ENCODE measurements around the gene PARD3B. TPM values are rescaled to one million over a fixed set of nuclear protein-coding genes. Genes with fewer than 3 reads are reported as not detected.

The PARD3B gene
- total RNA-seq, 2 donors from 2014 or later, result 0.52 TPM; not detected in 1

DNA sequence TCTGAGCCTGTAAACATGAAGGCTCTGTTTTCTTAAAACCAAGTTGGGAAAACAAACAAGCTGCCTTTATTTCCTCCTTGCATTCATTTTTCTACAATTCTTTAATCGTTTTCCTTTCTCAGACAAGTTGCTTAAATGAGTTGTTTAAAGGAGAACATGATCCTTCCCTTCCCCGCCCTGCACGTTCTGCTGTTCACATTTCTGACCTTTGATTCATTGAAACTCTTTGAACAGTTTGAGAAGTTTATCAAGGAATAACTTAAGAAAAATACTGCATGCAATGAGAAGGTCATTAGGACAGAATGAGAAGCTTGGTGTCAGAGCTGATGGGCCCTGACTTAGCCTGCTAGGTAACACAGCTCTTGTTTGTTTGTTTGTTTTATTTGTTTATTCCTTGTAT lies 181.6 kb downstream of the PARD3B start:
- ATAC-seq, result no peak
- no peak for DNase-seq (ENCODE audit: low spot score)
- Mint-ChIP-seq H3K9me3 (peaks cover 17% of the 10 kb centered on the region), H3K36me3 (no peaks in the 10 kb centered on the region), H3K4me3 (no peak overlapping the region), H3K4me1 (ENCODE audit: low read depth in 2 of 2) (no peaks in the 10 kb centered on the region), H3K27me3 (peaks cover 0 to 3% of the 10 kb centered on the region in 2 donors), H3K27ac (no peak overlapping the region)

DNA sequence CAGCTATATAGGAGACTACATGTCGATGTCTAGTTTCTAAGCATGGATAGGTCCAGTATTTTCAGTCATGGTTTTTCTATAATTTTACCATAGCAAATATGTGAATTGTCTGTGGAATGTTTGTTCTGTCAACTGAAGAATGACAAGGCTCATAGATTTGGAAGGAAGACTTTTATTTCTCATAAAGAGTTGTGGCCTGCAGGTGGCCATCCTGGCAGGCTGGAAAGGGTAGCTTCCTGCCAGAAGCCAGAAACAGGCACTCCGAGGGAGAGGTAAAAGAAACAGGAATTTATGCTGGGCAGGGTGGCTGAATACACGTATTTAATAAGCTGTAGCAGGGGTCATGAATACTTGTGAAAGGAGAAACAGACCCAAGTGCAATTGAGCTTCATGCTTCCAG lies 182.1 kb downstream of the PARD3B start:
- Mint-ChIP-seq H3K27ac (no peak overlapping the region), H3K9me3 (peaks cover 17% of the 10 kb centered on the region)

DNA sequence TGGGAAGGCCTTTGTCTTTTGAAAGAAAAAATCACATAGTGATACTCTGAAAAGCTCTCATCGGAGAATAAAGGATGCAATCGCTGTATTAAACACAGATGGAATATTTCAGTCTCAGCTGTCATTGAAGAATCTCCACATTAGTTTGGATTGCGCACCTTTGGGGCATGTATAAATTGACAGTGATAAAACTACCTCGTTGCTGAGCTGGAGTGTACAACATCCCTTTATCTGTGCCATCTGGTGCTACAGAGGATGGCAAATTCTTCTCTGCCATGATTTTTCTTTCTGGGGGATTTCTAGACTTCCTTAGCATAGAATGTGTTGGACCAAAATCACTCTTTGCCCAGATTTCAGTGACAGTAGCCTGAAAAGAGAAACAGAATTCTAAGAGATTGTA lies 185.3 kb downstream of the PARD3B start:
- Mint-ChIP-seq H3K36me3 (no peaks in the 10 kb centered on the region), H3K27ac (no peak overlapping the region), H3K4me1 (ENCODE audit: low read depth in 2 of 2) (no peaks in the 10 kb centered on the region), H3K27me3 (no peaks in the 10 kb centered on the region), H3K9me3 (peaks cover 14% of the 10 kb centered on the region), H3K4me3 (no peak overlapping the region)
- DNase-seq (ENCODE audit: low spot score), result no peak
- ATAC-seq, result no peak

More for the DNA sequence above, 182.1 kb downstream of the PARD3B start:
- Mint-ChIP-seq H3K36me3 (no peaks in the 10 kb centered on the region), H3K27me3 (peaks cover 0 to 3% of the 10 kb centered on the region in 2 donors), H3K4me1 (ENCODE audit: low read depth in 2 of 2) (no peaks in the 10 kb centered on the region), H3K4me3 (no peak overlapping the region)
- DNase-seq (ENCODE audit: low spot score) (no peak), ATAC-seq (no peak)

DNA sequence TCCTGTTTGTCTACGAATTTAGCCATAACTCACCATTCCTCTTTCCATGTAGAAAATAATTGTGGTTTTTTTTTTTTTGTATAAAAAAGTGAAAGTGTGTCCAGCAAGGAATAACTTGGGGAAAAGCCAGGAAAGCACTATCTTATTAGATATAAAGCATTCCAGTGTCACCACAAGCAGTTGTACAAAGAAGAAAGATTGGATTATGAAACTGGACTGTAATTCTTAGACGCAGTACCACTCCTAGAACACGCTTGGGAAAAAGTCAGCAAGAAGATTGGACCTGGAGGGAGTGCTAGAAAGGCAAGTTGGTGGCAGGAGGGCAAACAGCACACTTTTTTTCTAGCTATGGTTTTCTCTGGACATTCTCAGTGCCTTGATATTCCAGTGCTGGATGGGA lies 186.7 kb downstream of the PARD3B start:
- no peaks in the 10 kb centered on the region for H3K27me3 Mint-ChIP-seq
- ATAC-seq (no peak), DNase-seq (ENCODE audit: low spot score) (no peak)
- H3K36me3 Mint-ChIP-seq, result no peaks in the 10 kb centered on the region
- H3K27ac Mint-ChIP-seq, result no peak overlapping the region
- H3K4me1 Mint-ChIP-seq (ENCODE audit: low read depth in 2 of 2), result no peaks in the 10 kb centered on the region
- H3K4me3 Mint-ChIP-seq, result no peak overlapping the region
- H3K9me3 Mint-ChIP-seq, result peaks cover 14% of the 10 kb centered on the region

DNA sequence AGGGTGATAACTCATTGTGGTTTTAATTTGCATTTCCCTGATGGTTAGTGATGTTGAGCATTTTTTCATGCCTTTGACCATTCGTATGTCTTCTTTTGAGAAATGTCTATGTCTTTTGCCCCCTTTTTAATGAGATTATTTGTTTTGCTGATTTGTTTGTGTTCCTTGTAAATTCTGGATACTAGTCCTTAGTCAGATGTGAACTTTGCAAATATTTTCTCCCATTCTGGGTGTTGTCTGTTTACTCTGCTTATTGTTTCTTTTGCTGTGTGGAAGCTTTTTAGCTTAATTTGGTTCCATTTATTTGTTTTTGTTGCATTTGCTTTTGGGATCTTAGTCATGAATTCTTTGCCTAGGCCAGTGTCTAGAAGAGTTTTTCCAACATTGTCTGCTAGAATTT lies 192.0 kb downstream of the PARD3B start:
- no peak for DNase-seq (ENCODE audit: low spot score)
- no peaks in the 10 kb centered on the region for H3K27me3 Mint-ChIP-seq

DNA sequence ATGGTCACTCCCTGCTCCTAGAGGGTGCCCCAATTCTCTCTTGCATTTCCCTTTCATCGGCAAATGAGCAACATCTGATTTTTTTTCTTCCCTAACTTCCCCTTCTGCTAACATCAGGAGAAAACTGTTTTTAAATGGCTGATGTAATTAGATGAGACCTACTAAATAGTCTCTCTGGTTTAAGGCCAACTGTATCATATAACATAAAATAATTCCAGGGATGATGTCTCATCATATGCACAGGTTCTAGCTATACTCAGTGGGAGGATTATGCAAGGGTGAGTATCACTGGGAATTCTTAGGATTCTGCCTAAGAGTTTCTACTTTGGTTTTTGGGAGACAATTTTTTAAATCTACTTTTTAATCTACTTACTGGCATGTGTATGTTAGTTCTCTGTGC lies 193.4 kb downstream of the PARD3B start:
- H3K9me3 Mint-ChIP-seq, result peaks cover 7% of the 10 kb centered on the region
- no peak for DNase-seq (ENCODE audit: low spot score)
- H3K27ac Mint-ChIP-seq, result no peak overlapping the region
- H3K36me3 Mint-ChIP-seq, result no peaks in the 10 kb centered on the region
- no peaks in the 10 kb centered on the region for H3K27me3 Mint-ChIP-seq
- no peak for ATAC-seq
- H3K4me1 Mint-ChIP-seq (ENCODE audit: low read depth in 2 of 2), result no peaks in the 10 kb centered on the region
- H3K4me3 Mint-ChIP-seq, result no peak overlapping the region

More for the DNA sequence above, 192.0 kb downstream of the PARD3B start:
- Mint-ChIP-seq H3K4me1 (ENCODE audit: low read depth in 2 of 2) (no peaks in the 10 kb centered on the region), H3K4me3 (no peak overlapping the region), H3K27ac (no peak overlapping the region), H3K9me3 (peaks cover 7% of the 10 kb centered on the region), H3K36me3 (no peaks in the 10 kb centered on the region)
- ATAC-seq, result no peak

DNA sequence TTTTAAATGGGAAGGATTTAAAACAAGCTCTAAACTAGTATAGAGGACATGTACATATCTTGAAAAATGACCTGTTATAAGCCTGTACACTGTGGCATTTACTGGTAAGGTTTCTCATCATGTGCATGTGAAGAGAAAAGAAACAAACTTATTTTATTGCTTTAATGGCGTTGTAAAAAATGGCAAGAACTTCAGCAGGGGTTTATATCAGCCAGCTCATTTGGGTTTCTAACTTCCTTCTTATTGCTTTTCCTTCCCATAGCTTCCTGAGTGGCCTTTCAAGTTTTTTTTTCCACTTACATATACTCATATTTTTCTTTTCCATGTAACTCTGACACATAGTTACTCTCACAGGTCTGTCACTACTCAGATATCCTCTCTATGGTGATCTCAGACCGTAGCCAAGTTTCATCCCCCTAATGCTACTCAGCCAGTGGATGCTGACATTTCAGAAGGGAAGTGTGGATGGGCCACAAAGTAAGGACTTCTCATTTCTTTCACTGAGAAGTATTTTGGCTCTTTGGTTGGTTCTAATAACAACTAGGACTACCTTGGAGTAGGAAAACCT lies 198.2 kb downstream of the PARD3B start:
- Mint-ChIP-seq H3K9me3 (peaks cover 4% of the 10 kb centered on the region), H3K27ac (no peak overlapping the region), H3K36me3 (no peaks in the 10 kb centered on the region), H3K4me3 (no peak overlapping the region), H3K4me1 (ENCODE audit: low read depth in 2 of 2) (no peaks in the 10 kb centered on the region), H3K27me3 (no peaks in the 10 kb centered on the region)
- DNase-seq (ENCODE audit: low spot score) (no peak), ATAC-seq (no peak)

DNA sequence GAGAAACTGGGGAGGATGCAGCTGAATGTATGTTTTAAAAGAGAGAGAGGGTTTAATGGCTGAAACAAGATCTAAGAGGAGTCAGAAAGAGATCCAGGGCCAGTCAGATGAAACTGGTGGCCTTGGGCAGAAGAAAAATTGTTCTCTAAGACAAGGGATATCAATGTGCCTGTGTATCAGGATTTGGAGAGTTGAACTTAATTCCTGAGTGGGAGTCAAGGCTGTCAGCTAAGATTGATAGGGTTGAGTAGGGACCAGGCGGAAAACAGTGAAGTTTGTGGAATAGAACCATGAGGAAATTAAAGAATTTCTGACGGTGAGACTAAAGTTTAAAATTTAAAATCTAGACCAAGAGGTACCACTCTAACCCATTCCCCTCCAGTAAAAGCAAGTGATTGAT lies 199.2 kb downstream of the PARD3B start:
- no peak overlapping the region for H3K4me3 Mint-ChIP-seq
- no peak for DNase-seq (ENCODE audit: low spot score)
- ATAC-seq, result no peak
- H3K4me1 Mint-ChIP-seq (ENCODE audit: low read depth in 2 of 2), result no peaks in the 10 kb centered on the region
- H3K9me3 Mint-ChIP-seq, result no peaks in the 10 kb centered on the region
- no peak overlapping the region for H3K27ac Mint-ChIP-seq
- H3K27me3 Mint-ChIP-seq, result no peaks in the 10 kb centered on the region
- no peaks in the 10 kb centered on the region for H3K36me3 Mint-ChIP-seq

DNA sequence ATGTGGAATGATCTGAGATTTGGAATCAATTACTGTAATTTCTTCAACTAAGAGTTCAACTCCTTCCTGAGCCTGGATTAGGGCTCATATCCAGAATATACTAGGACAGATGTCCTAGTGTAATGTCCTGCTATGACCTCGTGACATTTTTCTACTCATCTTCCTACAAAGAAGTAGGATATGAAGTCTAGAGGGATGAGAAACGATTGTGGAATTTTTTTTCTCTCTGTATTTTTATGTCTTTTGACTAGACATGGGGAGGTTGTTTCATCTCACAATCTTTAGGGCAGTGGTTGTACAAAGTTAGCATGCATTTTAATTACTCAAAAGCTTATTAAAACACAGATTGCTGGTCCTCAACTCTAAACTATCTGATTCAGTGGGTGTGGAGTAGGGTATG lies 203.0 kb downstream of the PARD3B start:
- Mint-ChIP-seq H3K4me3 (no peak overlapping the region), H3K27me3 (no peaks in the 10 kb centered on the region), H3K27ac (no peak overlapping the region), H3K9me3 (no peaks in the 10 kb centered on the region), H3K4me1 (ENCODE audit: low read depth in 2 of 2) (no peaks in the 10 kb centered on the region), H3K36me3 (no peaks in the 10 kb centered on the region)
- DNase-seq (ENCODE audit: low spot score) (no peak), ATAC-seq (no peak)

DNA sequence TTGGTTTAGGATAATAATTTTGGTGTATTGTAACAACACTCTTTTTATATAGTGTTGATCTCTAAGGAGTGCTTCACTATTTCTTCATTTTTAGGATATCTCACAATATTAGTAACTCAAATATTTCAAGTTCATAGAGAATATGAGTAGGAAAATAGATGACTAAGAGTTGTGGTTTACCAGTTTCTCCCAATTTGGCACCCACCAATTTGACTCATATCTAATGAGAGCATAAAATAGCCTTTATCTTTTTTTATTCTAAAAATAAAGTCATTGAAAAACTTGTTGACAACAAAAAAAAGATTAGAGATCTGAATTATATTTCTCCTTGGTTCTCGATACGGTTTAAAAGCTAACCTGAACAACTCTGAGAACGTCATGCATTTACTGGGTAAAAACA lies 204.0 kb downstream of the PARD3B start:
- no peaks in the 10 kb centered on the region for H3K27me3 Mint-ChIP-seq
- H3K9me3 Mint-ChIP-seq, result no peaks in the 10 kb centered on the region
- no peak overlapping the region for H3K27ac Mint-ChIP-seq
- H3K36me3 Mint-ChIP-seq, result no peaks in the 10 kb centered on the region
- no peaks in the 10 kb centered on the region for H3K4me1 Mint-ChIP-seq (ENCODE audit: low read depth in 2 of 2)
- no peak for DNase-seq (ENCODE audit: low spot score)
- ATAC-seq, result no peak
- H3K4me3 Mint-ChIP-seq, result no peak overlapping the region

DNA sequence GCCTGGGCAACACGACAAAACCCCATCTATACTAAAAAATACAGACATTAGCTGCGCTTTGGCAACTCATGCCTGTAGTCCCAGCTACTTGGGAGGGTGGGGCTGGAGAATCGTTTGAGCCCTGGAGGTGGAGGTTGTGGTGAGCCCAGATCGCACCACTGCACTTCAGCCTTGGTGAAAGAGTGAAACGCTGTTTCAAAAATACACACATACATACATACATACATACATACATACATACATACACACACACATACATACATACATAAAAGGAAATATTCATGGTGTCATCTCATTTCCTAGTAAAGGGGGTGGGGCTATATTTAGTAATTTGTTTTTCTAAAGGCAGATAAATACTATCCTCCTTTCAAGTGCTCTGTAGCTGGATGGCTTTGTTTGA lies 205.1 kb downstream of the PARD3B start:
- no peaks in the 10 kb centered on the region for H3K9me3 Mint-ChIP-seq
- DNase-seq (ENCODE audit: low spot score), result no peak
- no peak overlapping the region for H3K27ac Mint-ChIP-seq
- H3K27me3 Mint-ChIP-seq, result no peaks in the 10 kb centered on the region
- H3K4me3 Mint-ChIP-seq, result no peak overlapping the region
- no peak for ATAC-seq
- H3K36me3 Mint-ChIP-seq, result no peaks in the 10 kb centered on the region
- no peaks in the 10 kb centered on the region for H3K4me1 Mint-ChIP-seq (ENCODE audit: low read depth in 2 of 2)

DNA sequence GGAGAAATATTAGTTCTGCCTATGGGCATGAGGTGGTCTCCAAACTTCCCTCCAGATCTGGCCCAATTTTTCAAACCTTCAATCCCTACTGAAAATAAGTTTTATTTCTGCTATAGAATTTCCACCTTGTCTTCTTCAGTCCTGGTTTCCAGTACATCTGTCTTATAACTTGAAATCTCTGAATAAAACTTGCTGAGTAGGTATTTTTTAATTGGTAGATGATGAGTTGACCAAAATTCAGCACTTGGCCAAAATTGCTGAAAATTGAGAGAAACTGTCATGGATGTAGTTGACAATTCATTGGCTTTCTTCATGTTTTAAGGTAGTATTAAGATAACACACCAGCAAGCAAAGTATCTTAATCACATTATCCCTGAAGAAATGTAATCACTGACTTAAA lies 206.2 kb downstream of the PARD3B start:
- Mint-ChIP-seq H3K4me3 (no peak overlapping the region), H3K27me3 (no peaks in the 10 kb centered on the region), H3K36me3 (no peaks in the 10 kb centered on the region), H3K9me3 (no peaks in the 10 kb centered on the region), H3K27ac (no peak overlapping the region), H3K4me1 (ENCODE audit: low read depth in 2 of 2) (no peaks in the 10 kb centered on the region)
- ATAC-seq (no peak), DNase-seq (ENCODE audit: low spot score) (no peak)

DNA sequence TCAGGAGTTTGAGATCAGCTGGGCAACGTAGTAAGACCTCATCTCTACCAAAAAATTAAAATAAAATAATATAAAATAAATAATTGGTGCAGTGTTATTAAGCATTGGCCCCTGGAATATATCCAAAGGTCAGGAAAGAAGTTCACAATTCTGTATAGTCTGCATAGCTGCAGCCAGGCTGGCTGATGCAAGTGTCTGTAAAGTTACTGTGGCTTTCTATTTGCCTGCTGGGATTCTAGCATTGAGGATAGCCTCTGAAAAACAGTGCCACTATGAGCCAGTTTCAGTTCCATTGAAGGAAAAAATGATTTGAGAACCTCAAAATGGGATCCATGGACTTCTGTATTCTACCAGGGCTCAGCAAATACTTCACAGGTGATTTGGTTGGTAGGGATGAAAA lies 208.6 kb downstream of the PARD3B start:
- no peaks in the 10 kb centered on the region for H3K27me3 Mint-ChIP-seq
- no peaks in the 10 kb centered on the region for H3K9me3 Mint-ChIP-seq
- no peaks in the 10 kb centered on the region for H3K36me3 Mint-ChIP-seq
- no peaks in the 10 kb centered on the region for H3K4me1 Mint-ChIP-seq (ENCODE audit: low read depth in 2 of 2)
- H3K27ac Mint-ChIP-seq, result no peak overlapping the region
- DNase-seq (ENCODE audit: low spot score) (no peak), ATAC-seq (no peak)
- H3K4me3 Mint-ChIP-seq, result no peak overlapping the region

DNA sequence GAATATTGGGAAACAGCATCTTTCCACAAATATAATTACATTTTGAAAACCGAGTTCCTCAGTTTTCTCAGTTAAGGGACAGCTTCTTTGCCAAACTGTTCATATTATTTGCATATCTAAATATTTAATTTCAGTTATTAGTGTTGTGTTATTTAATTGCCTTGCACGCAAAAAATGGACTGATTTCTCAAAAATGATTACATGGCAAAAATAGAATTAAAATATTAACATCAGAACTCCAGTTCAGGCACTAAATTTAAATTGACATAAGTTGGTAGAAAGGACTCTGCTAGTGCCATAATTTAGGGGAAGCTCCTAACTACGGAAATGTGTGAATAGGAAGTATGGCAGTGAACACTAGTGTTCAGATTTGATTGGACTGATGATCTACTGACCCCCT lies 209.6 kb downstream of the PARD3B start:
- H3K27ac Mint-ChIP-seq, result no peak overlapping the region
- H3K4me1 Mint-ChIP-seq (ENCODE audit: low read depth in 2 of 2), result no peaks in the 10 kb centered on the region
- no peak overlapping the region for H3K4me3 Mint-ChIP-seq
- no peaks in the 10 kb centered on the region for H3K9me3 Mint-ChIP-seq
- H3K36me3 Mint-ChIP-seq, result no peaks in the 10 kb centered on the region
- no peak for DNase-seq (ENCODE audit: low spot score)
- no peak for ATAC-seq
- H3K27me3 Mint-ChIP-seq, result no peaks in the 10 kb centered on the region

DNA sequence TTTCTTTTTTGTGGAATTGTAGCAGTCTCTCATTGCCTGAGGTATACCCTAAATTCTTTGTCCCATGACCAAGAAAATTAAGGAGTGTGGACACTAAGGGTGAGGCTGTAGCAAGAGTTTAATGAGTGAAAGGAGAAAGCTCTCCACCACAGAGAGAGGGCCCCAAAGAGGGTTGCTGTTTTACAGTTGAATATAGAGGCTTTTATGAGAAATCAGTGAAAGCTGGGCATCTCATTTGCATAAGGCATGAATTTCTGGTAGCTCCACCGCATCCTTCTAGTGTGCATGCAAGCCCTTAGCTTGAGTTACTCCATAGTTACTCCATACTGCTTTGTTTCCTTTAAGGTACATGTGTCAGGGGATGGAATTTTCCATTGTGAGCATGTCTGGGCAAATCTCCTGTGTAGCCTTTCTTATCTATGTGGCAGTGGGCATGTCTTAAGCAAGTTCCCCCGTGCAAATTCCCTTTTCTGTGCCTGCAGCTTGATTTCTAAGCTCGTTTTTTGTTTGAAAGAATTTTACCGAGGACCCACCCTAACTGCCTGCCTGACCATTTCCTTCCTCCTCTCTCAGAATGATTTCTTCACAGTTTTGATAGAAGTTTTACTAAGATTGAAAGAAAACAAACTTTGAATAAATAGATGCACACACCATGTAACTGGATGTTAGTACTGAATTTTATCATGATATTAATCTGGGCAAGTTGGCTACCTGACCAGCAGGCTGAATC lies 218.9 kb downstream of the PARD3B start:
- Mint-ChIP-seq H3K27me3 (no peaks in the 10 kb centered on the region), H3K4me1 (ENCODE audit: low read depth in 2 of 2) (no peaks in the 10 kb centered on the region), H3K27ac (no peak overlapping the region), H3K36me3 (no peaks in the 10 kb centered on the region), H3K9me3 (no peaks in the 10 kb centered on the region), H3K4me3 (no peak overlapping the region)
- ATAC-seq, result no peak
- DNase-seq (ENCODE audit: low spot score), result no peak

Measured in natural killer cell treated with Interleukin-12 subunit alpha and Interleukin-12 subunit beta and Interleukin-15 and Interleukin-18, amount 100 ng/mL, for 72 hours (primary cell).